Keratinocyte (primary cell): ENCODE results near the gene PDE11A. TPM values are rescaled to one million over a fixed set of nuclear protein-coding genes. Genes with fewer than 3 reads are reported as not detected.

ENCODE experiments used
- DNase-seq: peaks from one replicate; pipeline ENCODE4 v3.0.0-alpha.2; 2011; ENCODE audit warnings: low read depth, missing footprints, low spot score
- FAIRE-seq: peaks from 2 replicates; lab custom pipeline; 2011; peaks lifted over from hg19 to GRCh38; lab: Jason Lieb, UNC
- H2AFZ ChIP-seq: 2 replicates; pipeline ENCODE4 v1.6.0; 2012; ENCODE audit warnings: low read length, control low read depth, inconsistent platforms; ENCODE audit not compliant: control insufficient read depth
- H3K27ac ChIP-seq: 2 replicates; pipeline ENCODE4 v1.5.1; 2011; ENCODE audit warnings: low read length; ENCODE audit not compliant: control insufficient read depth, insufficient read depth
- H3K27me3 ChIP-seq: 3 replicates; pipeline ENCODE4 v1.6.0; 2011; ENCODE audit warnings: low read length; ENCODE audit not compliant: control insufficient read depth, insufficient read depth; ENCODE audit errors: extremely low read depth
- H3K36me3 ChIP-seq, 2 experiments: 2 replicates in 1 of 2; 3 replicates in 1 of 2; pipeline ENCODE4 v1.5.1; 2011; ENCODE audit warnings: low read length in 2 of 2, mild to moderate bottlenecking in 1 of 2; ENCODE audit not compliant: control insufficient read depth in 2 of 2, insufficient read depth in 2 of 2; ENCODE audit errors: extremely low read depth in 1 of 2
- H3K4me1 ChIP-seq: 3 replicates; pipeline ENCODE4 v1.5.1; 2011; ENCODE audit warnings: low read length; ENCODE audit not compliant: control insufficient read depth, insufficient read depth; ENCODE audit errors: extremely low read depth
- H3K4me2 ChIP-seq: 3 replicates; pipeline ENCODE4 v1.6.0; 2011; ENCODE audit warnings: low read depth, low read length; ENCODE audit not compliant: control insufficient read depth, insufficient read depth; ENCODE audit errors: extremely low read depth
- H3K4me3 ChIP-seq, 3 experiments: fragments of 200-600 bp in 1 of 3; sonication (generic) in 1 of 3; 2 replicates in 2 of 3; 3 replicates in 1 of 3; pipeline ENCODE4 v1.5.1; 2011 to 2016; ENCODE audit warnings: low read length in 3 of 3, mild to moderate bottlenecking in 3 of 3, control low read depth in 2 of 3, inconsistent platforms in 1 of 3, low read depth in 1 of 3, mixed read lengths in 1 of 3, mixed run types in 1 of 3, moderate library complexity in 1 of 3; ENCODE audit not compliant: control insufficient read depth in 2 of 3, insufficient read depth in 2 of 3; ENCODE audit errors: extremely low read depth in 1 of 3
- H3K79me2 ChIP-seq: 2 replicates; pipeline ENCODE4 v1.6.0; 2012; ENCODE audit warnings: low read length; ENCODE audit not compliant: control insufficient read depth, insufficient read depth
- H3K9ac ChIP-seq: 3 replicates; pipeline ENCODE4 v1.6.0; 2011; ENCODE audit warnings: low read length; ENCODE audit not compliant: control insufficient read depth, insufficient read depth; ENCODE audit errors: extremely low read depth
- H3K9me1 ChIP-seq: 3 replicates; pipeline ENCODE4 v1.6.0; 2011; ENCODE audit warnings: low read length; ENCODE audit not compliant: control insufficient read depth, insufficient read depth; ENCODE audit errors: extremely low read depth
- H3K9me3 ChIP-seq: 2 replicates; pipeline ENCODE4 v1.5.1; 2012; ENCODE audit warnings: low read depth, low read length; ENCODE audit not compliant: control insufficient read depth
- H4K20me1 ChIP-seq: 3 replicates; pipeline ENCODE4 v1.6.0; 2011; ENCODE audit warnings: low read length; ENCODE audit not compliant: control insufficient read depth, insufficient read depth; ENCODE audit errors: extremely low read depth
- EZH2 ChIP-seq: IDR thresholded peaks from one replicate; pipeline ENCODE4 v1.6.1; 2012; ENCODE audit warnings: inconsistent platforms, mild to moderate bottlenecking, low read length, moderate library complexity
- dilution Hi-C: fragments of 300-500 bp; cut with MboI; formaldehyde crosslinking; loops from one replicate; pipeline ENCODE4 v1.7.0; 2020; ENCODE audit warnings: low sequenced_read_pairs; ENCODE audit not compliant: extremely low pct_ligation_motif_present
- polyA plus RNA-seq, 5 experiments: library from polyadenylated mRNA; depleted of rRNA in 3 of 5; stranded (reverse) in 3 of 5; stranded (forward) in 1 of 5; unstranded in 1 of 5; fragments of >200 nt; gene quantifications; 1 replicate in 1 of 5; 2 replicates in 3 of 5; 3 replicates in 1 of 5; pipeline versions ENCODE4 v1.2.1 to v1.2.3, GENCODE V29; 2011 to 2012; ENCODE audit warnings: missing spikeins in 2 of 5, low read depth in 1 of 5, low replicate concordance in 1 of 5
- TF ChIP-seq, protein P1 (sequence below), 3 experiments: IDR thresholded peaks in 1 of 3; conservative IDR thresholded peaks in 1 of 3; optimal IDR thresholded peaks in 1 of 3; 2 replicates in 2 of 3; 3 replicates in 1 of 3; pipeline versions ENCODE3 to v1.5.1; 2011; ENCODE audit warnings: low read length in 3 of 3, mild to moderate bottlenecking in 3 of 3, moderate library complexity in 2 of 3, control low read depth in 1 of 3, inconsistent platforms in 1 of 3; ENCODE audit not compliant: insufficient read depth in 2 of 3; ENCODE audit errors: extremely low read depth in 1 of 3

PDE11A gene
- polyA plus RNA-seq, 1 donor (not counting 4 experiments of a cell fraction or from before 2014, with no cell fraction given): 0.01 TPM

DNA sequence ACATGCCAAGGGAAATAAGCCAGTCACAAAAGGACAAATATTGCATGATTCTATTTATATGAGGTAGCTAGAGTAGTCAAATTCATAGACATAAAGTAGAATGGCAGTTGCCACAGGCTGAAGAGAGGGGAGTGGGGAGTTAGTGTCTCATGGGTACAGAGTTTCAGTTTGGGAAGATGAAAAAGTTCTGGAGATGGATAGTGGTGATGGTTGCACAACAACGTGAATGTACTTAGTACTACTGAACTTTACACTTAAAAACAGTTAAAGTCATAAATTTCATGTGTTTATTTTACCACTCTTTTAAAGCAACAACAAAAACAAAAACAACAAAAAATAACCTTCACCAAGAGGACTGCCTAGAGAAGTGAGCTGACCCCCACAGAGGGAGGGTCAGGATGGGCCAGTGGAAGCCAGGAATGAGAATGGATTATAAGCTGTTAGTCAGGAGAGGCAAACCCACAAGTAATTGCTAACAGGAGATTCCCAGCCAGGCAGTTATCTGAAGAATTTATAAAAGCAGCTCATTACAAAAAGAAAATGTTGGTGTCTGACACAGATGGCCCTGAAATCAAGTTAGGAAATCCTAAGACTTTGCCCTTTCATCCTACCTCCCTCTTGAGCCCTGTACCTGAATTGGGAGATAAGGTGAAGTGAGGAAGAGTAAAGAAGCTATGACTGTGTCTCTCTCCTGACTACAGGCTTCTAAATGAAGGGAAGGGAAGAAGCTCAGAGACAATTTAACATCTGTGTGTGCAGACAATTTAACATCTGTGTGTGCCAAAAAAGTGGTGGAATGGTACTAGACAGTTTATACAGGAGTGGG lies 263.4 kb downstream of the PDE11A start:
- H3K9me1 ChIP-seq: no peaks in the 10 kb centered on the region
- no peaks in the 10 kb centered on the region for H4K20me1 ChIP-seq
- dilution Hi-C loops: no loop called here
- H3K36me3 ChIP-seq: no peaks in the 10 kb centered on the region
- no peak overlapping the region for H3K4me3 ChIP-seq
- no peak for FAIRE-seq
- no peaks in the 10 kb centered on the region for H3K27me3 ChIP-seq
- no peak overlapping the region for H3K4me2 ChIP-seq
- H3K79me2 ChIP-seq: no peaks in the 10 kb centered on the region
- H2AFZ ChIP-seq: no peak overlapping the region
- H3K9me3 ChIP-seq: no peaks in the 10 kb centered on the region
- no peak overlapping the region for H3K9ac ChIP-seq
- DNase-seq: no peak
- H3K27ac ChIP-seq: no peak overlapping the region
- H3K4me1 ChIP-seq: no peaks in the 10 kb centered on the region
- TF ChIP-seq, protein P1, sequence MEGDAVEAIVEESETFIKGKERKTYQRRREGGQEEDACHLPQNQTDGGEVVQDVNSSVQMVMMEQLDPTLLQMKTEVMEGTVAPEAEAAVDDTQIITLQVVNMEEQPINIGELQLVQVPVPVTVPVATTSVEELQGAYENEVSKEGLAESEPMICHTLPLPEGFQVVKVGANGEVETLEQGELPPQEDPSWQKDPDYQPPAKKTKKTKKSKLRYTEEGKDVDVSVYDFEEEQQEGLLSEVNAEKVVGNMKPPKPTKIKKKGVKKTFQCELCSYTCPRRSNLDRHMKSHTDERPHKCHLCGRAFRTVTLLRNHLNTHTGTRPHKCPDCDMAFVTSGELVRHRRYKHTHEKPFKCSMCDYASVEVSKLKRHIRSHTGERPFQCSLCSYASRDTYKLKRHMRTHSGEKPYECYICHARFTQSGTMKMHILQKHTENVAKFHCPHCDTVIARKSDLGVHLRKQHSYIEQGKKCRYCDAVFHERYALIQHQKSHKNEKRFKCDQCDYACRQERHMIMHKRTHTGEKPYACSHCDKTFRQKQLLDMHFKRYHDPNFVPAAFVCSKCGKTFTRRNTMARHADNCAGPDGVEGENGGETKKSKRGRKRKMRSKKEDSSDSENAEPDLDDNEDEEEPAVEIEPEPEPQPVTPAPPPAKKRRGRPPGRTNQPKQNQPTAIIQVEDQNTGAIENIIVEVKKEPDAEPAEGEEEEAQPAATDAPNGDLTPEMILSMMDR (optimal IDR thresholded peaks at IDR 0.05 in 1 of 3, IDR thresholded peaks at IDR 0.05 in 1 of 3, conservative IDR thresholded peaks at IDR 0.05 in 1 of 3; ENCODE audit: extremely low read depth in 1 of 3, insufficient read depth in 2 of 3, low read length in 3 of 3): no peak
- TF ChIP-seq EZH2: no peak

DNA sequence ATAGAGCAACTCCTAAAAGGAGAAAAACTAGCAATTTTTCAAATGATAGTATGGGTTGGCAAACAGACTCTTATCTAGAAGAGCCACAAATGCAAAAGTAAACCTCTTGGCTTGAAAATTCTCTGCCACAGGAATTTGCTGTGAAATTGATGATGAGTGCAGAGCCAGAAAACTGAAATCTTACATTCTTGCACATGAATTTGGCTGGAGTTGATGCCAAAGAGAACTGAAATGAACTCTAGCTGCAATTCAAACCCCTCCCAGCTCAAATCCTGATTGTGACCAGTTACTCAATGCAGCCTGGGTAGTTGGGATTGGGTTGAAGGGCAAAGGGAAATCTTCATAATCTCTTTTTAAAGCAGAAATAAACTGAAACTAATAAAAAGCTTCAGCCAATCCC lies 266.6 kb downstream of the PDE11A start:
- no peak overlapping the region for H3K4me2 ChIP-seq
- H4K20me1 ChIP-seq: no peaks in the 10 kb centered on the region
- no peaks in the 10 kb centered on the region for H3K9me1 ChIP-seq
- FAIRE-seq: no peak
- DNase-seq: no peak
- H3K4me1 ChIP-seq: no peaks in the 10 kb centered on the region
- H3K27ac ChIP-seq: no peak overlapping the region
- TF ChIP-seq EZH2: no peak
- TF ChIP-seq, protein P1 (optimal IDR thresholded peaks at IDR 0.05 in 1 of 3, IDR thresholded peaks at IDR 0.05 in 1 of 3, conservative IDR thresholded peaks at IDR 0.05 in 1 of 3; ENCODE audit: extremely low read depth in 1 of 3, insufficient read depth in 2 of 3, low read length in 3 of 3): no peak
- no peak overlapping the region for H3K4me3 ChIP-seq
- H3K36me3 ChIP-seq: no peaks in the 10 kb centered on the region
- dilution Hi-C loops: no loop called here
- H3K9me3 ChIP-seq: no peaks in the 10 kb centered on the region
- H2AFZ ChIP-seq: no peak overlapping the region
- no peaks in the 10 kb centered on the region for H3K27me3 ChIP-seq
- no peaks in the 10 kb centered on the region for H3K79me2 ChIP-seq
- no peak overlapping the region for H3K9ac ChIP-seq
